ENCODE results near the gene OTOGL. TPM values are rescaled to one million over a fixed set of nuclear protein-coding genes. Genes with fewer than 3 reads are reported as not detected.

Gene OTOGL, protein sequence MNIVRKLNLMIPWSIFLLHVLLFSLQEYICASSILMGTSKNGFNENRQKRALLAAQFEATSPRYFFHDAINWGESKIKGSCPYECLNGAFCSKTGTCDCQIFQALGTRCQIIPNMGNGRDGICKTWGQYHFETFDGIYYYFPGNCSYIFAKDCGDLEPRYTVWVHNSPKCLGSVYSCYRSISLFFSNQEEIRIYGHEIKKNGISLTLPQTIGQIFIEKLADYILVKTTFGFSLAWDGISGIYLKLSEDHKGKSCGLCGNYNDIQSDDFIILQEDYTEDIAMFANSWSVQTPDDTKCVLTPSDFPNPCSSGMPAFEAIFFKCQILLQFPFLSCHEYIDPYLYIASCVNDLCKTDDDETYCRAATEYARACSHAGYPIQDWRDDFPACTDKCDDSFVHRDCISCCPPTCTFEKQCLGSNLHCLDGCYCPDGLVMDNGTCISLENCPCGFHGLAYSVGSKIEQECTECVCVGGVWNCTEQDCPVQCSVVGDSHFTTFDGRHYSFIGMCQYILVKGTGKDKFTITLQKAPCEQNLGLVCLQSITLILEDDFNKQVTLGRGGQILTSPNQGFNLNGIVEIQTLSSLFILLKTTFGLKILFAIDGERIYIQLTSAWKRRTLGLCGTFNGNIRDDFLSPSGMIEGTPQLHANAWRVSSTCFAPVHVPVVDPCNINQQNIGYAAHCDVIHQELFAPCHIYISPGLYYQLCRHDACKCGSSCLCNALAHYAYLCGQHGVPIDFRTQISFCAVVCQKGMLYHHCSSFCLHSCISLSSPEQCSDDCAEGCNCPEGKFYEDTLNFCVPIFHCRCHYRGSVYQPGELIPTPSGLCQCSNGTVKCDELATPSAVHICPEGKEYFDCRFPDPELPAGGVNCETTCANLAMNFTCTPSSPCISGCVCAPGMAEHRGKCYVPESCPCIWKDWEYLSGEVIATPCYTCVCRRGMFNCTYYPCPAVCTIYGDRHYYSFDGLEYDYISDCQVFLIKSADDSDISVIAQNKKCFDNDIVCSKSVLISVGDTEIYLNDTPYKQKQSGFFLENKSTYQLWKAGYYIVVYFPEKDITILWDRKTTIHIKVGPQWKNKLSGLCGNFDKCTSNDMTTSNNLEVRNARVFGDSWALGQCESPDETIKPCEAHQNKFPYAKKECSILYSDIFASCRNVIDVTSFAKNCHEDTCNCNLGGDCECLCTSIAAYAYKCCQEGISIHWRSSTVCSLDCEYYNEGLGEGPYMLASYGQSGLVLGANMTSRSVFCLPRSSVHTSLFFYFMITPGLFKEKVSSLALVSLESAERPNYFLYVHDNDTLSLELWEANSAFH (N-terminal part only)
- total RNA-seq (8.0 and 15.0 TPM in 2 replicates), polyA plus RNA-seq (6.4 and 9.4 TPM in 2 replicates)

- TF ChIP-seq CTCF (IDR thresholded peaks at IDR 0.05; ENCODE audit: low read depth, low read length) = no peak
- Histone ChIP-seq H3K4me3 (no peak within 1 kb of the TSS), H3K27me3 (no peaks in the 10 kb centered on the region), H3K36me3 (no peaks in the 10 kb centered on the region), H3K27ac (no peak within 1 kb of the TSS), H3K9me3 (ENCODE audit: low read depth) (no peaks in the 10 kb centered on the region), H3K4me1 (ENCODE audit: low read depth) (no peaks in the 10 kb centered on the region)
- DNase-seq (ENCODE audit: low read depth in 1 of 2, low spot score in 1 of 2) = no peak
Measured at GRCh38 chr12:80099259-80099658, at the start of gene OTOGL. TSS of gene OTOGL (plus strand) at chr12:80099537. CDS start at chr12:80209432, 109,895 bp downstream.

DNA sequence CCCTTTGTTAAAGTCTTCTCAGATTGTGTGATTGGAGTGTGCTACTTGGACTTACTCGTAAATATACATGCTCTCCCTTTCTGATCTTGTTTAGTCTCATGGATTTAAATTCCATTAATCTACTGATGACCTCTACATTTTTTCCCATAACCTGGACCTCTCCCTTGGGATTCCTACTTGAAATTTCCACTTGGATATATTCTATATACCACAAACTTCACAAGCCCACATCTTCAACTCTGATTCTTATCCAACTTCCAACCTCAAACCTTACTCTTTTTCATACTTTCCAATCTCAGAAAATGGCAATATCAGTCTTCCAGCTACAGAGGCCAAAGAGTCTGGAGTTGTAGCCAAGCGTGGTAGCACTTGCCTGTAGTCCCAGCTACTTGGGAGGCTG lies 49.1 kb upstream of the OTOGL start:
- H3K36me3 ChIP-seq = no peaks in the 10 kb centered on the region
- H3K4me3 ChIP-seq = no peak overlapping the region
- H3K27me3 ChIP-seq = no peaks in the 10 kb centered on the region
- no peak for DNase-seq (ENCODE audit: low read depth in 1 of 2, low spot score in 1 of 2)
- no peak for TF ChIP-seq CTCF (IDR thresholded peaks at IDR 0.05; ENCODE audit: low read depth, low read length)
- no peaks in the 10 kb centered on the region for H3K4me1 ChIP-seq (ENCODE audit: low read depth)
- H3K27ac ChIP-seq = no peak overlapping the region
- no peaks in the 10 kb centered on the region for H3K9me3 ChIP-seq (ENCODE audit: low read depth)

DNA sequence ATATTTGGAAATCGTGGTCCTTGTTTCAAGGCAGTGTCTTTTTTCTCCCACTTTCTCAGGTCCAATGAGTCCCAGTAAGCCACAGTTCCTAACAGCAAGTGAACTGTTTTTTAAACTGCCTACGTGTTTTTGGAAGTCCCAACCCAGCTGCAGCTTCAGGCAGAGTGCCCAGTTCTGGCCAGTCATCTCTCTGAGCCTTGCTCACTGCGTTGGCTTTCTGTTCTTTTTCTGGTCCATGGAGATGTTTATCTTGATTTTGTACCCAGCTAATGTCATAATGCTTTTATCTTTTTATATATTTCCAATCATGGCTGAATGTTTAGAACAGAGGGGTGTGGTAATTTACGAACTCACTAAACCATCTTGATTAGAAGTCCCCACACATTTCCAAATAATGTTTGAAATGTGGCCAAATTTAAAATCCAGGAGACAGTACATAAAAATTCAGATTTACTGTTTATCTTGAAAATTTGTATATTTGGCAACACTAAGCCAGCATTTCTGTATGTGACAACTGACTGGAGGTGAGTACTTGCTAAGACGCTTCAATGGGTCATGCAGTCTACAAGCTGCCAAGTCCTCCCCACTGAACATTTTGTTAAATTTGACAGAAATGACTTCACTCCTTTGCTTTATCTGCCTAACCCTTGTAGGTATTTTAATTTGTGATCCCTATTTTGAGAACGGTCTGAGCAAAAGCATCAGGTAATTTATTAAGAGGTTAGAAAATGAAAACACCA lies 46.1 kb upstream of the OTOGL start:
- no peaks in the 10 kb centered on the region for H3K36me3 ChIP-seq
- H3K4me1 ChIP-seq (ENCODE audit: low read depth) = no peaks in the 10 kb centered on the region
- H3K9me3 ChIP-seq (ENCODE audit: low read depth) = no peaks in the 10 kb centered on the region
- TF ChIP-seq CTCF (IDR thresholded peaks at IDR 0.05; ENCODE audit: low read depth, low read length) = no peak
- DNase-seq (ENCODE audit: low read depth in 1 of 2, low spot score in 1 of 2) = peak in 1 of 2 donors; percentile 84
- H3K27me3 ChIP-seq = no peaks in the 10 kb centered on the region
- H3K4me3 ChIP-seq = no peak overlapping the region
- H3K27ac ChIP-seq = no peak overlapping the region

DNA sequence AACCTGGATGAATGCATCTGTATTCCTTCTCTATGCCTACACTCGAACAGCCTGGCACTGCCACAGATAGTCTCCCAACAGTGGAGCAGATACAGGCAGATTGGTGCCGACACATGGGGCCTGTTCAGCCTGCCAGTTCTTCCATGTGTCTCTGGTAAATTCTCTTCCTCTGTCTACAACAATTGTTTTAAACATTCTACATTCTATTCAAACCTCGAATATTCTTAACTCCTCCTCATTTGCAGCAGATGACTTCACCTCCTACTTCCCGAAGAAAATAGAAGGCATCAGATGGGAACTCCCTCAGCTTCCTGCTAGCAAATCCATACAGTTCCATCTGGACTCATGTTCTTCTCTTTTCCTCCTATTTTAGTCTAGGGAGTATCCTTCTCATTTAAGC lies 43.1 kb upstream of the OTOGL start:
- no peaks in the 10 kb centered on the region for H3K4me1 ChIP-seq (ENCODE audit: low read depth)
- no peak for TF ChIP-seq CTCF (IDR thresholded peaks at IDR 0.05; ENCODE audit: low read depth, low read length)
- no peak overlapping the region for H3K4me3 ChIP-seq
- H3K36me3 ChIP-seq = no peaks in the 10 kb centered on the region
- DNase-seq (ENCODE audit: low read depth in 1 of 2, low spot score in 1 of 2) = no peak
- no peaks in the 10 kb centered on the region for H3K9me3 ChIP-seq (ENCODE audit: low read depth)
- no peaks in the 10 kb centered on the region for H3K27me3 ChIP-seq
- no peak overlapping the region for H3K27ac ChIP-seq

All from cardiac muscle cell (in vitro differentiated cells and primary cell).